NCI-H1694 (cell line): ENCODE results near the gene SLFNL1.

ENCODE experiments used
- DNase-seq: peaks from one replicate; lab custom pipeline; 2025; lab: John Stamatoyannopoulos, UW

SLFNL1 gene

GRCh38 chr1:41020109-41020576 is 1.4 kb downstream of the SLFNL1 start:
- DNase-seq = no peak

GRCh38 chr1:41019353-41019745 is 2.2 kb downstream of the SLFNL1 start:
- no peak for DNase-seq

- DNase-seq = no peak
Observed at GRCh38 chr1:41018018-41018410, 3.5 kb downstream of the SLFNL1 start.

GRCh38 chr1:41017141-41018017 is 4.1 kb downstream of the SLFNL1 start:
- no peak for DNase-seq

GRCh38 chr1:41015897-41016470 is 5.5 kb downstream of the SLFNL1 start:
- no peak for DNase-seq

- no peak for DNase-seq
Observed at GRCh38 chr1:41015281-41015896, 6.1 kb downstream of the SLFNL1 start.

- no peak for DNase-seq
Observed at GRCh38 chr1:41014871-41015270, 6.7 kb downstream of the SLFNL1 start.

- DNase-seq = no peak
Observed at GRCh38 chr1:41013796-41014195, 7.7 kb downstream of the SLFNL1 start.

GRCh38 chr1:41013024-41013423 is 8.5 kb downstream of the SLFNL1 start:
- DNase-seq = no peak

- no peak for DNase-seq
Observed at GRCh38 chr1:41010345-41010744, 11.2 kb downstream of the SLFNL1 start.

- no peak for DNase-seq
Observed at GRCh38 chr1:41009466-41009865, 12.1 kb downstream of the SLFNL1 start.

GRCh38 chr1:41006942-41007865 is 14.3 kb downstream of the SLFNL1 start:
- no peak for DNase-seq

GRCh38 chr1:41005876-41006275 is 15.6 kb downstream of the SLFNL1 start:
- DNase-seq = no peak

- peak; percentile 98 for DNase-seq
Observed at GRCh38 chr1:41003640-41004220, 17.8 kb downstream of the SLFNL1 start.

- DNase-seq = no peak
Observed at GRCh38 chr1:41003127-41003639, 18.3 kb downstream of the SLFNL1 start.

- DNase-seq = no peak
Observed at GRCh38 chr1:40998668-40999067, 22.9 kb downstream of the SLFNL1 start.

GRCh38 chr1:40997096-40997495 is 24.4 kb downstream of the SLFNL1 start:
- no peak for DNase-seq

GRCh38 chr1:40989066-40989465 is 32.5 kb downstream of the SLFNL1 start:
- no peak for DNase-seq

GRCh38 chr1:40988280-40988679 is 33.2 kb downstream of the SLFNL1 start:
- DNase-seq = no peak

- no peak for DNase-seq
Observed at GRCh38 chr1:40987439-40988276, 33.9 kb downstream of the SLFNL1 start.
